GM12872 (cell line): ENCODE measurements around the gene PIK3R2.

Experiments used
- CTCF ChIP-seq: IDR thresholded peaks from 3 replicates; pipeline ENCODE4 v1.5.1; 2011; ENCODE audit warnings: low read depth, mild to moderate bottlenecking, low read length, moderate library complexity; ENCODE audit not compliant: insufficient read depth

The PIK3R2 gene

GRCh38 chr19:18112989-18113478 is 39.9 kb upstream of the PIK3R2 start:
- peak; percentile 93 for TF ChIP-seq CTCF

GRCh38 chr19:18113827-18114226 is 39.1 kb upstream of the PIK3R2 start:
- TF ChIP-seq CTCF, result no peak

- no peak for TF ChIP-seq CTCF
These were observed 38.5 kb upstream of the PIK3R2 start for GRCh38 chr19:18114483-18114882.

- no peak for TF ChIP-seq CTCF
These were observed 35.6 kb upstream of the PIK3R2 start for GRCh38 chr19:18117364-18117691.

DNA sequence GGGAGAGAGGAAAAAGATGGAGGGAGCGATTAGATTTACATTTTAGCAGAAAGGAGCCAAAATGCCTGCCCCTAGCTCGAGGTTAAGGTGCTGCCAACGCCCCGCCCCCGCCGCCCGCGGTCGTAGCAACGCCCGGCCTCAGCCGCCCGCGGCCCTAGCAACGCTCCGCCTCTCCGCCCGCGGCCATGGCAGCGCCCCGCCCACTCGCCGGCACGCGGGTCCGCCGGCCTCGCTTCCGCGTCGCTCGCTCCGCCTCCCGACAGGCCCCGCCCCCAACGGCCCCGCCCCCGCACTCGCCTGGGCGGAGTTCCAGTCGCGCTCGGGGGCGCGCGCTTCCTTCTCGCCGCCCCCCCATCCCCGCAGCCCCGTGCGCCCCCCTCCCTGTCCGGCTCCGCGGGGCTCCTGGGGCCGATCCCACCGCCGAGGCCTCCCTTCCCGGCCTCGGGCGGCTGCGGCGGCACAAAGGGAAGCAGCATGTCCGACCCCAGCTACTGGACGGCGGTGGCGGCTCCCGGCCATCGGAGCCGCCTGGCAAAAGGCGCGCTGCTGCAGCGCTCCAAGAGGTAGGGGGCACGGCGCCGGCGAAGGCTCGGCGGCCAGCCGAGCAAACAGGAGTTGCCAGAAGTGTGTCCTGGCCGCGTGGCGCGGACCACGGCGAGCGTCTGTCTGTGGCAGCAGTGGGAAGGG is 35.1 kb upstream of the PIK3R2 start:
- TF ChIP-seq CTCF, result 0 out of 3 replicates have a peak, but pooled peaks have one; percentile 5

GRCh38 chr19:18118420-18119012 is 34.4 kb upstream of the PIK3R2 start:
- TF ChIP-seq CTCF, result no peak

- no peak for TF ChIP-seq CTCF
These were observed 33.8 kb upstream of the PIK3R2 start for GRCh38 chr19:18119013-18119716.
